ENCODE results near the gene AIDA. TPM values are rescaled to one million over a fixed set of nuclear protein-coding genes. Genes with fewer than 3 reads are reported as not detected.
"Not testable (repeated sequence)": the region's sequence is repeated elsewhere in the genome, so short reads cannot be mapped to it uniquely, and the experiment has no call there.

Gene AIDA
- polyA plus RNA-seq (2013, experiment 1 of 2; ENCODE audit: insufficient read length): 82.9 TPM
- 88.7 TPM for polyA plus RNA-seq (2013, experiment 2 of 2; ENCODE audit: insufficient read length)

- DNase-seq: peak; percentile 89
Measured at GRCh38 chr1:222712253-222713090, at the start of gene AIDA, which contains the start of gene BROX. TSS of gene AIDA (minus strand) at chr1:222712491. CDS start at chr1:222712317, 174 bp downstream. TSS of gene BROX (plus strand) at chr1:222712564. CDS start at chr1:222715700, 3,136 bp downstream.

- no peak for DNase-seq
Measured at GRCh38 chr1:222761083-222761482, 48.8 kb upstream of the AIDA start.

- no peak for DNase-seq
Measured at GRCh38 chr1:222759451-222760035, 47.3 kb upstream of the AIDA start.

GRCh38 chr1:222757646-222758268 lies 45.5 kb upstream of the AIDA start:
- DNase-seq: no peak

GRCh38 chr1:222754366-222755139 lies 42.3 kb upstream of the AIDA start:
- DNase-seq: peak; percentile 88

GRCh38 chr1:222751255-222751654 lies 39.0 kb upstream of the AIDA start:
- no peak for DNase-seq

GRCh38 chr1:222750651-222751050 lies 38.4 kb upstream of the AIDA start:
- no peak for DNase-seq

- peak; percentile 6 for DNase-seq
Measured at GRCh38 chr1:222749927-222750326, 37.6 kb upstream of the AIDA start.

GRCh38 chr1:222741630-222742457 lies 29.6 kb upstream of the AIDA start:
- DNase-seq: not testable (repeated sequence)

GRCh38 chr1:222739929-222740328 lies 27.6 kb upstream of the AIDA start:
- DNase-seq: no peak

GRCh38 chr1:222739465-222739864 lies 27.2 kb upstream of the AIDA start:
- DNase-seq: no peak

GRCh38 chr1:222736972-222737371 lies 24.7 kb upstream of the AIDA start, which contains the start of gene FAM177B:
TSS of gene FAM177B (plus strand) at chr1:222737202. CDS start at chr1:222746546, 9,344 bp downstream.
- DNase-seq: no peak

- no peak for DNase-seq
Measured at GRCh38 chr1:222736470-222736869, 24.2 kb upstream of the AIDA start.

GRCh38 chr1:222734740-222735139 lies 22.4 kb upstream of the AIDA start:
- DNase-seq: no peak

GRCh38 chr1:222732216-222733159 lies 20.2 kb upstream of the AIDA start:
- DNase-seq: no peak

GRCh38 chr1:222730866-222731265 lies 18.6 kb upstream of the AIDA start:
- DNase-seq: no peak

GRCh38 chr1:222728746-222729145 lies 16.5 kb upstream of the AIDA start:
- DNase-seq: no peak

- no peak for DNase-seq
Measured at GRCh38 chr1:222716393-222716792, 4.1 kb upstream of the AIDA start.

- DNase-seq: peak; percentile 95
Measured at GRCh38 chr1:222713091-222713961, 1.0 kb upstream of the AIDA start.

All from fibroblast of skin of scalp (primary cell).